Gastrocnemius medialis (tissue), 4 donors: ENCODE measurements around the gene RNF44. TPM values are rescaled to one million over a fixed set of nuclear protein-coding genes. Genes with fewer than 3 reads are reported as not detected.
"Not testable (repeated sequence)": the region's sequence is repeated elsewhere in the genome, so short reads cannot be mapped to it uniquely, and the experiment has no call there.

Experiments
- ATAC-seq, 2 donors: fragments of 150-250 bp; one replicate each; pipeline ENCODE4 v1.9.1; 2016
- DNase-seq, 2 donors: peaks; one replicate each; pipeline ENCODE4 v3.0.0-alpha.2; 2019
- H3K27ac ChIP-seq, 4 donors: fragments of 200-600 bp; sonication (generic); 1 replicate in 1 of 4; 2 replicates in 3 of 4; pipeline ENCODE4 v1.5.1; 2016 to 2018; ENCODE audit warnings: mild to moderate bottlenecking in 2 of 4, moderate library complexity in 1 of 4
- H3K27me3 ChIP-seq, 3 donors: fragments of 200-600 bp; sonication (generic) in 2 of 3; 1 replicate in 1 of 3; 2 replicates in 2 of 3; pipeline versions ENCODE4 v1.5.1 to v1.6.0; 2016 to 2019; ENCODE audit warnings: mild to moderate bottlenecking in 1 of 3, moderate library complexity in 1 of 3
- H3K36me3 ChIP-seq, 2 donors: fragments of 200-600 bp; sonication (generic) in 1 of 2; one replicate each; pipeline ENCODE4 v1.5.1; 2017 to 2018
- H3K4me1 ChIP-seq, 2 donors: fragments of 200-600 bp; sonication (generic) in 1 of 2; one replicate each; pipeline ENCODE4 v1.5.1; 2016 to 2017; ENCODE audit warnings: mild to moderate bottlenecking in 2 of 2
- H3K4me3 ChIP-seq, 4 donors: fragments of 200-600 bp; sonication (generic) in 3 of 4; 1 replicate in 1 of 4; 2 replicates in 3 of 4; pipeline ENCODE4 v1.5.1; 2016 to 2019; ENCODE audit warnings: mild to moderate bottlenecking in 2 of 4
- H3K9me3 ChIP-seq, 3 donors: fragments of 200-600 bp; sonication (generic) in 2 of 3; 1 replicate in 1 of 3; 2 replicates in 2 of 3; pipeline ENCODE4 v1.5.1; 2016 to 2019
- POLR2A ChIP-seq, 2 donors: fragments of 450-650 bp; IDR thresholded peaks; one replicate each; pipeline ENCODE4 v1.6.1; 2017; ENCODE audit warnings: antibody characterized with exemption in 2 of 2, mild to moderate bottlenecking in 2 of 2, moderate library complexity in 2 of 2
- in situ Hi-C, 4 donors: fragments of 200-750 bp; cut with MboI; loops; one replicate each; pipeline versions ENCODE4 v1.15.0 to v1.8.0; 2017; ENCODE audit warnings: low sequenced_read_pairs in 4 of 4
- intact Hi-C: fragments of 100-400 bp; cut with DNase I; formaldehyde crosslinking; loops from one replicate; pipeline ENCODE4 v1.15.1; 2023; ENCODE audit warnings: low total_unique reads
- total RNA-seq, 4 donors: library from RNA; depleted of rRNA; stranded (reverse); fragments of >200 nt; gene quantifications; one replicate each; pipeline versions ENCODE4 v1.1.0 to v1.2.3, GENCODE V29; 2016
- TF ChIP-seq, protein P1 (sequence below), 5 experiments: fragments of 450-650 bp in 3 of 5; fragments of 200-600 bp in 2 of 5; sonication (generic) in 2 of 5; IDR thresholded peaks in 4 of 5; conservative IDR thresholded peaks in 1 of 5; 1 replicate in 4 of 5; 2 replicates in 1 of 5; pipeline ENCODE4 v1.5.1; 2016 to 2019; ENCODE audit warnings: antibody characterized with exemption in 5 of 5, mild to moderate bottlenecking in 3 of 5, moderate library complexity in 3 of 5

Gene RNF44
- total RNA-seq, 4 donors from 2014 or later = 4.1 to 7.0 (median 6.7) TPM

DNA sequence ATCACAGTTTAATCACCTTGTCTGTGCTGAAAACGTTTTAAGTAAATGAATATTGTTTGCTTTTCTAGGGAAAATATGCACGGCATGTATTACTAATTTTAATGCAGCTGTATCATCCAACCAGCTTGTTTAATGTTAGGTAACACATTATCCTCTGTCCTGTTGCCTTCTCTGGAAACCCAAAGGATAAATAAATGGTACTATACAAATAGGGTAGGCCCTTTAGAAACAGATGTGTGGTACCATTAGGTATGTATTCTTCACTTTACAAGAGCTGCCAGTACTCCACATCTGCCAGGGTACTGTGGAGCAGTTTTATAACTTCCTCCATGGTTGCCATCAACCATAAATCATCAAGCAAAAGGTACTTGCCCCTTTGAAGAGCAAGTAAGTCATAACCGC, 46.1 kb downstream of the RNF44 start:
- no peak for ATAC-seq
- intact Hi-C loops (no loop called here), in situ Hi-C loops (no loop called here)
- no peaks in the 10 kb centered on the region for H3K4me1 ChIP-seq
- H3K4me3 ChIP-seq = no peak overlapping the region
- H3K9me3 ChIP-seq = no peaks in the 10 kb centered on the region
- H3K27me3 ChIP-seq = no peaks in the 10 kb centered on the region
- H3K27ac ChIP-seq = no peak overlapping the region
- H3K36me3 ChIP-seq = peaks cover 0 to 92% of the 10 kb centered on the region in 2 donors
- no peak for DNase-seq
- no peak for TF ChIP-seq POLR2A (IDR thresholded peaks at IDR 0.05)
- TF ChIP-seq, protein P1, sequence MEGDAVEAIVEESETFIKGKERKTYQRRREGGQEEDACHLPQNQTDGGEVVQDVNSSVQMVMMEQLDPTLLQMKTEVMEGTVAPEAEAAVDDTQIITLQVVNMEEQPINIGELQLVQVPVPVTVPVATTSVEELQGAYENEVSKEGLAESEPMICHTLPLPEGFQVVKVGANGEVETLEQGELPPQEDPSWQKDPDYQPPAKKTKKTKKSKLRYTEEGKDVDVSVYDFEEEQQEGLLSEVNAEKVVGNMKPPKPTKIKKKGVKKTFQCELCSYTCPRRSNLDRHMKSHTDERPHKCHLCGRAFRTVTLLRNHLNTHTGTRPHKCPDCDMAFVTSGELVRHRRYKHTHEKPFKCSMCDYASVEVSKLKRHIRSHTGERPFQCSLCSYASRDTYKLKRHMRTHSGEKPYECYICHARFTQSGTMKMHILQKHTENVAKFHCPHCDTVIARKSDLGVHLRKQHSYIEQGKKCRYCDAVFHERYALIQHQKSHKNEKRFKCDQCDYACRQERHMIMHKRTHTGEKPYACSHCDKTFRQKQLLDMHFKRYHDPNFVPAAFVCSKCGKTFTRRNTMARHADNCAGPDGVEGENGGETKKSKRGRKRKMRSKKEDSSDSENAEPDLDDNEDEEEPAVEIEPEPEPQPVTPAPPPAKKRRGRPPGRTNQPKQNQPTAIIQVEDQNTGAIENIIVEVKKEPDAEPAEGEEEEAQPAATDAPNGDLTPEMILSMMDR (IDR thresholded peaks at IDR 0.05 in 4 of 5, conservative IDR thresholded peaks at IDR 0.05 in 1 of 5) = no peak

DNA sequence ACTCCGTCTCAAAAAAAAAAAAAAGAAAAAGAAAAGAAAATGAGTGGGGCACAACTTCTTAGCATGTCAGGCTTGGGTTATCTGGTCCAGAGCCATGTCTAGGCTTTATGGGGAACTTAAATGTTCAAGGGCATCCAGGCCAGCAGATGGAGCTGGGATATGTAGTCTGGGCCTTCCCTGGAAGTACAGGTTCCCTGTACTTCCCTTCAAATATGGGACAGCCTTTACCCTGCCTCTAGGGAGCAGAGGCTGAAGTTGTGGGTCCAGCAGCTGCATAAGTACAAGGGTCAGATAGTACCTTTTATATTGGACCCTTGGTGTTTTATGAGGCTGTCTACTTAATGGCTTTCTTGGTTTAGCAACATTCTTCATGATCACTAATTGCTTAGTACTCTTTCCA, 46.9 kb downstream of the RNF44 start:
- Histone ChIP-seq H3K27ac (no peak overlapping the region), H3K36me3 (peaks cover 0 to 90% of the 10 kb centered on the region in 2 donors), H3K4me3 (no peak overlapping the region), H3K27me3 (no peaks in the 10 kb centered on the region), H3K9me3 (no peaks in the 10 kb centered on the region), H3K4me1 (no peaks in the 10 kb centered on the region)
- intact Hi-C loops (no loop called here), in situ Hi-C loops (no loop called here)
- DNase-seq (no peak), ATAC-seq (no peak)
- TF ChIP-seq, protein P1 (IDR thresholded peaks at IDR 0.05 in 4 of 5, conservative IDR thresholded peaks at IDR 0.05 in 1 of 5) = no peak
- no peak for TF ChIP-seq POLR2A (IDR thresholded peaks at IDR 0.05)

DNA sequence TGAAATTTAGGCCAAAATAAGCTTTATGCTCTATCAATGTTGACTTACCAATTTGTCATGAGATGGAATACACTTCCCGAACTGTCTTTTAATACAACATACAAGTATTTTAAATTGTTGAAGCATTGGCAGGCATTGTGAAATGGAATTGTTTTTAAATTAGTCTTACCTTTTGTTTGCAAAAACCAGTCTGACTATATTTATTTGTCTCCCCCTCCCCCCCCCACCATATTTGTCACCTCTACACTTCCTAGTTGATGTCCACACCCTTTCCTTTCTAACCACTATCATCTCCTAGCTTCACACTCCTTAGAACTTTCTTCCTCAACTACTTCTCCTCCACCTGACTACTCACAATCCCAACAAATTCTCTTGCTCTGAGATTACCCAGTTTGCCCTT, 48.1 kb downstream of the RNF44 start:
- Histone ChIP-seq H3K36me3 (peaks cover 0 to 77% of the 10 kb centered on the region in 2 donors), H3K4me3 (no peak overlapping the region), H3K9me3 (no peaks in the 10 kb centered on the region), H3K4me1 (no peaks in the 10 kb centered on the region), H3K27me3 (no peaks in the 10 kb centered on the region), H3K27ac (no peak overlapping the region)
- ATAC-seq (no peak), DNase-seq (no peak)
- in situ Hi-C loops = no loop called here
- intact Hi-C loops = no loop called here
- no peak for TF ChIP-seq POLR2A (IDR thresholded peaks at IDR 0.05)
- TF ChIP-seq, protein P1 (IDR thresholded peaks at IDR 0.05 in 4 of 5, conservative IDR thresholded peaks at IDR 0.05 in 1 of 5) = no peak

DNA sequence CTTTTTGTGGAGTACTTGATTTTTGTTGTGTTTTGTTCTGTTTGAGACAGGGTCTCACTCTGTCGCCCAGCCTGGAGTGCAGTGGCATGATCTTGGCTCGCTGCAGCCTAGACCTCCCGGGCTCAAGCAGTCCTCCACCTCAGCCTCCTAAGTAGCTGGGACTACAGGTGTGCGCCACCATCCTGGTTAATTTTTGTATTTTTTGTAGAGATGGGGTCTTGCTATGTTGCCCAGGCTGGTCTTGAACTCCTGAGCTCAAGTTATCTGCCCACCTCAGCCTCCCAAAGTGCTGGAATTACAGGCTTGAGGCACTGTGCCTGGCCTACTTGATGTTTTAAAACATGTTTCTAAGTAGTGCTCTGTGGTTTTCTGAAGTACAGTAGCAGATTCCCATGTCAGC, 50.0 kb downstream of the RNF44 start:
- in situ Hi-C loops, H3K9me3 ChIP-seq: not testable (repeated sequence)
- peaks cover 0 to 59% of the 10 kb centered on the region in 2 donors for H3K36me3 ChIP-seq

DNA sequence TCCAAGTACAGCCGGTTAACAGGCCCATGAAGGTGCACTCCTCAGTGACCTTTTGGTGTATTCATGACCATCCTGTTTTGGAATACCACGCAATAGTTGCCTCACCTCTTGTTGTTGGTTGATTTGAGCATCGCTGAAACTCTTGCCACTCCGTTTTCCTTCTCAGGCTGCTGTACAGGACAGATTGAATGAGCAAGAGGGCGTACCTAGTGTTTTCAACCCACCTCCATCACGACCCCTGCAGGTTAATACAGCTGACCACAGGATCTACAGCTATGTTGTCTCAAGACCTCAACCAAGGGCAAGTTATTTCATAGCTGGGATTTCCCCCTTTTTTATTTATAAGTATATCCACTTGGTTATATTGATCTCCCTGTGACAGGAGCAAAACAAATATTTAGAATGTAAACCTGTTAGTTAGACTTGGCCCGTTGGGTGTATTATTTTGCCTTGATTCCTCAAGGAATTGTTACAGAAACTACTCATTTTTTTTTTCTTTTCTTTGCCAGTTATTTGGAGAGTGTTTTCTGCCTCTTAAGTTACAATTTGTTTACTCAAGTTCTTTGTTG, 50.9 kb downstream of the RNF44 start:
- H3K27me3 ChIP-seq = no peaks in the 10 kb centered on the region
- DNase-seq = no peak
- TF ChIP-seq POLR2A (IDR thresholded peaks at IDR 0.05) = no peak
- TF ChIP-seq, protein P1 (IDR thresholded peaks at IDR 0.05 in 4 of 5, conservative IDR thresholded peaks at IDR 0.05 in 1 of 5) = no peak

More for the DNA sequence above, 50.0 kb downstream of the RNF44 start:
- H3K27ac ChIP-seq, H3K4me3 ChIP-seq, DNase-seq, intact Hi-C loops, H3K4me1 ChIP-seq, H3K27me3 ChIP-seq, ATAC-seq: not testable (repeated sequence)

More for the DNA sequence above, 50.9 kb downstream of the RNF44 start:
- Histone ChIP-seq H3K27ac (no peak overlapping the region), H3K36me3 (peaks cover 0 to 56% of the 10 kb centered on the region in 2 donors), H3K4me3 (no peak overlapping the region), H3K9me3 (no peaks in the 10 kb centered on the region), H3K4me1 (no peaks in the 10 kb centered on the region)
- intact Hi-C loops = no loop called here
- ATAC-seq = no peak
- in situ Hi-C loops = no loop called here
